Measurements from ENCODE around the gene ATP8A2. TPM values are rescaled to one million over a fixed set of nuclear protein-coding genes. Genes with fewer than 3 reads are reported as not detected.
"Not testable (repeated sequence)": the region's sequence is repeated elsewhere in the genome, so short reads cannot be mapped to it uniquely, and the experiment has no call there.

The ATP8A2 gene
- polyA plus RNA-seq, 1 donor = 2.1 TPM

GRCh38 chr13:25541434-25542123 lies 169.8 kb downstream of the ATP8A2 start:
- no peak for DNase-seq (ENCODE audit: low read depth)

- DNase-seq (ENCODE audit: low read depth) = not testable (repeated sequence)
Observed at GRCh38 chr13:25548991-25549390, 177.2 kb downstream of the ATP8A2 start.

DNA sequence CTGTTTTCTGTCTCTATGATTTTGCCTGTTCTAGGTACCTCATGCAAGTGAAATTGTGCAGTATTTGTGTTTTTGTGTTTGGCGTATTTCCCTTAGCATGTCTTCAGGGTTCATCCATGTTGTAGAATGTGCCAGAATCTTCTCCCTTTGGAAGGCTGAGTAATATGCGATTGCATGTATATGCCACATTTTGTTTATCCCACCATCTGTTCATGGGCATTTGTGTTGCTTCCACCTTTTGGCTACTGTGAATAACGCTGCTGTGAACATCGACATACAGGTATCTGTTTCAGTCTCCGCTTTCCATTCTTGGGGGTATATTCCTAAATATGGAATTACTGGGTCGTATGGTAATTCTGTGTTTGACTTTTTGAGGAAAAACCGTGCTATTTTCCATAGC lies 190.0 kb downstream of the ATP8A2 start:
- DNase-seq (ENCODE audit: low read depth) = no peak

DNA sequence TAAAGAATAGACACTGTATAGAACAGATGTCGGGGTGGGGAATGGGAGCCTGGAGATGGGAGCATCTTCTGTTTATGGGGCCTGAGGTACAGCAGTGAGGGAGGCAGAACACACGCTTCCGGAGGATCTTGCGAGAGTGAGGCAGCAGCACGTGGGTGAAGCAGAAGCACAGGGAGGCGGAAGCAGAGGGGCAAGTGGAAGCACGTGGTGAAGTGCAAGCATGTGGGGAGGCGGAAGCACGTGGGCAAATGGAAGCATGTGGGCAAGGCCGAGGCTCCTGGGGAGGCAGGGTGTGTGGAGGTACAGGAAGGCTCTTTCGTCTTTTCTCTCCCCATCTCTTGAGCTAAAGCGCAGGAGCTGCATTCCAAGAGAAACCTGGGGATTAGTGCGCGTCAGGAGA lies 198.4 kb downstream of the ATP8A2 start:
- DNase-seq (ENCODE audit: low read depth) = no peak

DNA sequence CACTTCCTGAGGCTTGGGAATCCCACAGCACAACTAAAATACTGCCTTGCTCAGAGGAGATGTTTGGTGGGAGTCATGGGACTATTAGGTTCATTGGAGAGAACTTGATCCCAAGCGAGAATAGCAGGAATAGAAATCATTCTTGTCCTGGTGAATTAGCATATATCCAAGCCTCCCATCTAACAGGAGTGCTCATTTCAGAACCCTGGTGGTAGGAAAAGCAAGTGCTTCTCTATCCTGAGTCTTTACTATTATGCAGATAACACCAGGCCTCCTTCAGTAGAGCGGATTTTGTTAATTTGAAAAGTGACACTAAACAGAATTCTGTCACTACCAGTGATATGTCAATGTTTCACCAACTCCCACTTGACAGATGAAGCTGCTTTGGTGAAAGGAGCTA lies 199.5 kb downstream of the ATP8A2 start:
- DNase-seq (ENCODE audit: low read depth) = no peak

DNA sequence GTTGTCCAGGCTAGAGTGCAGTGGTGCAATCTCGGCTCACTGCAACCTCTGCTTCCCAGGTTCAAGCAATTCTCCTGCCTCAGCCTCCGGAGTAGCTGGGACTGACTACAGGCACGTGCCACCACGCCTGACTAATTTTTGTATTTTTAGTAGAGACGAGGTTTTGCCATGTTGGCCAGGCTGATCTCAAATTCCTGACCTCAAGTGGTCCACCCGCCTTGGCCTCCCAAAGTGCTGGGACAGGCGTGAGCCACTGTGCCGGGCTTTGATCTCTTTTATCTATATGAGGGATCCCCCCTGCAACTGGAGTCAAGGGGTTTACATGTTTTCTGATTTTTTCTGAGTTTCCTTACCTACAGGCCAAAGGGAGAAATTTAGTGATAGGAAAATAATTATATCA lies 200.4 kb downstream of the ATP8A2 start:
- not testable (repeated sequence) for DNase-seq (ENCODE audit: low read depth)

DNA sequence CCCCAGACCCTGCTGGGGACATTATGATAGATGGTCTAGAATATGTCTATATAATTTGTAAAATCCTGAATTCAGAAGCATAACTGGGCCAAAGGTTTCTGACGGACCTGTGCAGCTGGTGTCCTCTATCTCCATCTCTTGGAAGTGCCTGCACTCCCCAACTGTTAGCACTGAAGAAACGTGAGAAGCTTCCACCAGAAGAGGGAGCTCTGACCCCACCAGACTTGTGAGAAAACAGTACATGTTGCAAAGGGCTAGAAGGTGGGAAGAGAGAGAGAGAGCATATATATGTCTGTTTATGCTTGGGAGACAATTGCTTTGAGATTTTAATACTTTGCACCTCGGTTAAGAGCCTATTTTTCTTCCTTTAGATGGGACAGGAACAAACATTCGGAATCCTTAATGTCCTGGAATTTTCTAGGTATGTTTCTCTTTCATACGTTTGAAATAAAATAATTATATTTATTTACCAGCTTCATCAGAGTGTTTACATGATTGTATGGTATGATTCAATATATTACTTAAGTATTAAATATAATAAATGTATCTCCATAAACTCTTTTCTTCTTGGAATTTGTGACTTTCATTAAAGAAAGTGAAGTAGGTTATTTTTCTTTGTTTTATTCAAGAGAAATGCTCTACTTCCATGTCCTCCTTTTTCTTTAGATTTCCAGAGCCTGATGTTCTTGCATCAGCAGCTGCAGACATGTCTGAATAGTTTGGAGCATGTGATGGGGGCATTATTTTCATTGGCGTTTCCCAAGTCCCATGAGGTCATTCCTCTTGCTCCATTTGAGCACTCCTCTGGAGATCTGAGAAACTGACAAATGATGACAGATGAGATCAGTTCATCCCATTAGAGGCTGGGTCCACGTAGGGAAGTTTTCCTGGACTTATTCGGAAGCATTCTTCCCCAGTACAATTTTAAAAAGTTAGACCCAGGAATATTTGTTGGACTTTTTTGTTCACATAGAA lies 202.9 kb downstream of the ATP8A2 start:
- peak; percentile 79 for DNase-seq (ENCODE audit: low read depth)

DNA sequence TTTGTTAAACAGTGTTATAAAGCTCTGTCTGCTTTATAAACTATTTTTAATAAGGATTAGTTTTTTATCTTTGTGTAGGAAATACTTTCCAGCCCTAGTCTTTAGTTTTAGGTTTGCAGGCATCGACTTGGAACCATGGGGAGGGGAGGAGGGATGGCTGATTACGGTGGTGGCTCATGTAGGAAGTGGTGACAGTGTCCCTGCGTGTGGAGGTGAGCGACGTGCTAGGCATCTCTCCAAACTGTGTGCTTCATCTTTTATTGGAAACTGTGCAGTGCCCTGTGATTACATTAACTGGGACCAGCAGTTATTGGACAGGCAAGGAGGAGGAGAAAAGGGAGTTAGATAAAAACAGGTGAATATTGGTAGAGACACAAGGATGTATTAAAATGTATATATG lies 203.8 kb downstream of the ATP8A2 start:
- DNase-seq (ENCODE audit: low read depth) = no peak

DNA sequence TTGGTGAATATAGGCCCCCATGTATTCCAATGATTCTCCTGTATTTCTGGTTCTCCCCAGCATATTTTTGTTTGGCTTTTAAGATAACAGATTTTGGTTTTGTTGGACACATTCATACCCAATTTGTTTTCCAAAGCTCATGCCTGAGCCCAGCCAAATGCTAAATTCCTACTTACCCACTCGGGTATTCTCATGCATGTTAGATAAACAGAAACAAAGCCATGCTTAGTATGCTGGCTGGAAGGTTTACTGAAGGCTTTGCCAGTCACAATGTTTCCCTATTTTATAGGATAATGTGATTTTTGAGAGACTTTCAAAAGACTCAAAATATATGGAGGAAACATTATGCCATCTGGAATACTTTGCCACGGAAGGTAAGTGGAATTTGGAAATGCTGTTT lies 206.8 kb downstream of the ATP8A2 start:
- DNase-seq (ENCODE audit: low read depth) = no peak

DNA sequence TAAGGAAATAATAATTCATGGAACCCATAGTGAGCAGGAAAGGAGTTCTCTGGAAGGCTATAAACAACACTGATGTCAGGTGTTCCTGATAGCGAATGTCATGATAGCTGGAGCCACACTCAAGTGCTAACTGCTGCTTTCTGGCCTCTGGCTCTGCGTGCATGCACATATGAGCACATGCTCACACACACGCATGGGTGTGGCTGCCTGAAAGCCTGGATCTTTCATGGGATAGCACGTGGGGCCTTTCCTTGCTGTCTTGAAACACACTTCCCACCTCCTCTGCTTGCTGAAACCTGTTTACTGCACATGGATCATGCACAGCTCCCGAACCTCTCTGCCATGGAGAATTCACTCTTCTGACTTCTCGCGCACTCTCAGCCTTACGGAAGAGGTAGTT lies 207.4 kb downstream of the ATP8A2 start:
- no peak for DNase-seq (ENCODE audit: low read depth)

DNA sequence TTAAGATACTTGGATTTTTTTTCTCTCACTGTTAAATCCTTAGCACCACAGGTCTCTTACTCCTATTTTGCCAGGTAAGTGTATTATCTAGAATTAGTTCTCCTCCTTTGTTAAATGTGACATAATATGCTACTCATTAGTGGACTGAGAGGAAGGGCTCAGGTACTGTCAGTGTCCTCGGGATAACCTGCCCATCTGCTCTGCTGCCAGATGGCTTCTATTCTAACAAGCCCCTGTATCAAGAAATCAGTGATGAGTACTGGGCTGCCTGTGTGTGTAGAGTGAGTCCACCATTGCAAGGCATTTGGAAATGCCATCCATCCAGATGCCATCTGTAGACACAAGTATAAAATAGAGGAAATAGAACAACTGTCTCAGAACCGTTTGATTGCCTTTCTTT lies 209.6 kb downstream of the ATP8A2 start:
- DNase-seq (ENCODE audit: low read depth) = no peak

- DNase-seq (ENCODE audit: low read depth) = no peak
Observed at GRCh38 chr13:25584087-25584486, 212.3 kb downstream of the ATP8A2 start.

GRCh38 chr13:25585000-25585399 lies 213.2 kb downstream of the ATP8A2 start:
- peak; percentile 45 for DNase-seq (ENCODE audit: low read depth)

GRCh38 chr13:25587326-25587980 lies 215.7 kb downstream of the ATP8A2 start:
- no peak for DNase-seq (ENCODE audit: low read depth)

DNA sequence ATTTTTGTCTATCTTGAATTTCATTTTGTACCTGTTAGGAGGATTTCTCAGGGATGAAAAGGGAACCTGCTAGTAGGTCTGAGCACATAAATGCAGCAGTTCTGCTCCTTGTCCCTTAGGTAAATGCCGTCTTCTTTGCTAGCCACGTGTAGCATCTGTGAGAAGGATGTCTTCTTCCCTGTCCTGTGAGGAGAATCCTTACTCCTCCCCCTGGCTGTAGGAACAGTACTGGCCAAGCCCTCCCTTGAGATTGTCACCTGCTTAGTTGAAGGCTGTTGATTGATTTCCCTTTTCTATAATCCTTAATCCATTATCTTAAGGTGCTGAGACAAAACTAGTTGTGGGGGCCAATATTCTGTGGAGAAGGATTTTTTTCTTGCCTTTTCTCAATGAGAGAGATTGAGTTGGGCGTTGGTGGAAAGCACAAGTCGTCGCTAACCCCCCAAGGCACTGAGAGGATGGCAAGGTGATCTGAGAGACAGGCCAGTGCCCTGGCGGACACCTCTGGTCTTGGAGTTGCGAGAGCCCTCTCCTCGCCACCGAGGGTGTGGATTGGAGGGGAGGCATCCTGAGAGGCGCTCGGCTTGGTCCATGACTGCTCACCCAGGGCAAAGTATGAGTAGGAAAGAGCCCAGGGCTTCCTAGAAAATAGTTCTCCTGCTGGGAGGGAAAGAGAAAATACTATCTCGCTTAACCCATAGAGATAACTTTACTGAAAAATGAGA lies 216.7 kb downstream of the ATP8A2 start:
- no peak for DNase-seq (ENCODE audit: low read depth)

DNA sequence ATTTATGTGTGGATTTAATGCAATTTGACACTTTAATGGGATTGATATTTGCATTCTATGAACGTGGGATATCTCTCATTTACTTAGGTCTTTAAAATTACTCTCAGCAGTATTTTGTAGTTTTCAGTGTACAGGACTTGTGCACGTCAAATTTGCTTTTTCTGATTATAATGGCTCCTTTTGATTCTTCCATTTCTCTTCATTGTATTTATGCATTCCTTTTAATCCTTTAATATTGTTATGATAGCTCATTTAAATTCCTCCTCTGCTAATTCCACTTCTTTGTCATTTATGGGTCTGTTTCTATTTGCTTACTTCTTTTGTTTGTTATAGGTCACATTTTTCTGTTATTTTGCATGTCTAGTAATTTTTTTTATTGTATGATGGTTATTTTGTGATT lies 226.6 kb downstream of the ATP8A2 start:
- no peak for DNase-seq (ENCODE audit: low read depth)

DNA sequence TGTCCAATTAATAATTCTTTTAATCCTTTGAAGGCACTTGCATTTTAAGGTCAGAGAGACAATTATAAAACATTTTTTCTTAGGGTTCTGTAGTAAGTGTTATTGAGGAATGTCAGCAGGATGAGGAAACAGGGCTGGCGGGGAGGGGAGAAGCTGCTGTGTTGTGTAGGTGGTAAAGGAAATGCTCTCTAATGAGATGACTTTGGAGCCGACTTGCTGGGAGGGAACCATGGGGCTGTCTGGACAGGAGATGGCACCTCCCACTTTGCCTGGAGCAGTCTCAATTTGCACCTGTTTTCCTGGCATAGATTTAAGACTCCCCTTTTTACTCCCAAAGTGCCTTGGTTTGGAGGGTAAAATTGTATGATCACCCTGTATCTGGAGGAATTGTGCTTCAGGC lies 230.4 kb downstream of the ATP8A2 start:
- DNase-seq (ENCODE audit: low read depth) = no peak

GRCh38 chr13:25604106-25604505 lies 232.3 kb downstream of the ATP8A2 start:
- no peak for DNase-seq (ENCODE audit: low read depth)

- no peak for DNase-seq (ENCODE audit: low read depth)
Observed at GRCh38 chr13:25607096-25607495, 235.3 kb downstream of the ATP8A2 start.

- DNase-seq (ENCODE audit: low read depth) = no peak
Observed at GRCh38 chr13:25608181-25608580, 236.4 kb downstream of the ATP8A2 start.

- no peak for DNase-seq (ENCODE audit: low read depth)
Observed at GRCh38 chr13:25616674-25617073, 244.9 kb downstream of the ATP8A2 start.

GRCh38 chr13:25619897-25620296 lies 248.1 kb downstream of the ATP8A2 start:
- no peak for DNase-seq (ENCODE audit: low read depth)

All from forelimb muscle (tissue), 1 donor.